Smooth muscle cell (in vitro differentiated cells): ENCODE data around the gene SMIM29. TPM values are rescaled to one million over a fixed set of nuclear protein-coding genes. Genes with fewer than 3 reads are reported as not detected.

Experiments
- DNase-seq: peaks from one replicate; lab custom pipeline; 2025; ENCODE audit not compliant: unreplicated experiment; lab: John Stamatoyannopoulos, UW
- H2AFZ ChIP-seq: fragments of 200-600 bp; sonication (generic); 2 replicates; pipeline ENCODE4 v1.6.0; 2016; ENCODE audit warnings: antibody characterized with exemption, low read depth, mild to moderate bottlenecking
- H3F3A ChIP-seq: fragments of 200-600 bp; sonication (generic); 2 replicates; pipeline ENCODE4 v1.6.0; 2017; ENCODE audit warnings: antibody characterized with exemption, low read depth
- H3K27ac ChIP-seq: fragments of 200-600 bp; sonication (generic); 2 replicates; pipeline ENCODE4 v1.5.1; 2016; ENCODE audit warnings: low read depth, mild to moderate bottlenecking
- H3K27me3 ChIP-seq: fragments of 200-600 bp; sonication (generic); 2 replicates; pipeline ENCODE4 v1.6.1; 2016; ENCODE audit warnings: low read depth, mild to moderate bottlenecking
- H3K36me3 ChIP-seq: fragments of 200-600 bp; sonication (generic); 2 replicates; pipeline ENCODE4 v1.5.1; 2016; ENCODE audit warnings: low read depth
- H3K4me1 ChIP-seq: fragments of 200-600 bp; sonication (generic); 2 replicates; pipeline ENCODE4 v1.5.1; 2016; ENCODE audit warnings: low read depth
- H3K4me2 ChIP-seq: fragments of 200-600 bp; sonication (generic); 2 replicates; pipeline ENCODE4 v1.6.0; 2016; ENCODE audit warnings: mild to moderate bottlenecking
- H3K4me3 ChIP-seq: fragments of 200-600 bp; sonication (generic); 2 replicates; pipeline ENCODE4 v1.5.1; 2016; ENCODE audit warnings: mild to moderate bottlenecking
- H3K79me2 ChIP-seq: fragments of 200-600 bp; sonication (generic); 2 replicates; pipeline ENCODE4 v1.6.0; 2016; ENCODE audit warnings: low read depth, mild to moderate bottlenecking
- H3K9ac ChIP-seq: fragments of 200-600 bp; sonication (generic); 2 replicates; pipeline ENCODE4 v1.6.0; 2016; ENCODE audit warnings: low read depth
- H3K9me3 ChIP-seq: fragments of 200-600 bp; sonication (generic); replicated peaks from 2 replicates; pipeline ENCODE4 v1.5.1; 2016; ENCODE audit warnings: low read depth
- H4K20me1 ChIP-seq: fragments of 200-600 bp; sonication (generic); 2 replicates; pipeline ENCODE4 v1.6.0; 2016; ENCODE audit warnings: low read depth
- CTCF ChIP-seq: fragments of 200-600 bp; sonication (generic); IDR thresholded peaks from 2 replicates; pipeline ENCODE4 v1.5.1; 2017; ENCODE audit warnings: borderline replicate concordance, mild to moderate bottlenecking, antibody characterized with exemption; ENCODE audit not compliant: insufficient read depth, poor library complexity, severe bottlenecking
- WGBS: methylation state at CpG from one replicate; pipeline ENCODE4 v1.1.7; 2016; ENCODE audit warnings: low lambda C conversion rate; 5-methylcytosine and 5-hydroxymethylcytosine counted together
- polyA plus RNA-seq: library from polyadenylated mRNA; unstranded; fragments of >200 nt; fragmentation: Nextera tagmentation; extraction: Ambion mirVana; gene quantifications from 2 replicates; pipeline ENCODE4 v1.2.1, GENCODE V29; 2016
- total RNA-seq: library from RNA; depleted of rRNA; stranded (reverse); fragments of >200 nt; gene quantifications from 2 replicates; pipeline ENCODE4 v1.2.3, GENCODE V29; 2014

SMIM29 gene
- total and polyA plus RNA-seq, 2 experiments from 2014 or later = 29.2 to 29.7 TPM

GRCh38 chr6:34275128-34275804 is 26.5 kb upstream of the SMIM29 start:
- no peak for TF ChIP-seq CTCF
- Histone ChIP-seq H2AFZ (no peak overlapping the region), H4K20me1 (no peaks in the 10 kb centered on the region), H3K4me1 (no peaks in the 10 kb centered on the region), H3K36me3 (no peaks in the 10 kb centered on the region), H3K9me3 (no peaks in the 10 kb centered on the region), H3K4me3 (no peak overlapping the region), H3K9ac (no peak overlapping the region), H3F3A (no peaks in the 10 kb centered on the region), H3K27me3 (no peaks in the 10 kb centered on the region), H3K27ac (no peak overlapping the region), H3K79me2 (no peaks in the 10 kb centered on the region), H3K4me2 (no peak overlapping the region)
- WGBS = 97% methylated on average over 3 of the region's 3 CpGs
- no peak for DNase-seq

- DNase-seq = no peak
- H3F3A ChIP-seq = no peaks in the 10 kb centered on the region
- no peaks in the 10 kb centered on the region for H3K4me1 ChIP-seq
- H3K4me3 ChIP-seq = no peak overlapping the region
- H3K27me3 ChIP-seq = no peaks in the 10 kb centered on the region
- H3K36me3 ChIP-seq = no peaks in the 10 kb centered on the region
- no peak overlapping the region for H3K27ac ChIP-seq
- no peaks in the 10 kb centered on the region for H4K20me1 ChIP-seq
- H3K9me3 ChIP-seq = no peaks in the 10 kb centered on the region
- no peak overlapping the region for H2AFZ ChIP-seq
- no peak for TF ChIP-seq CTCF
- no peak overlapping the region for H3K4me2 ChIP-seq
- 100% methylated on average over 1 of the region's 1 CpG for WGBS
- no peaks in the 10 kb centered on the region for H3K79me2 ChIP-seq
- H3K9ac ChIP-seq = no peak overlapping the region
These were observed 25.3 kb upstream of the SMIM29 start for GRCh38 chr6:34274129-34274528.

- Histone ChIP-seq H3K4me1 (no peaks in the 10 kb centered on the region), H3K27ac (no peak overlapping the region), H3K79me2 (no peaks in the 10 kb centered on the region), H3F3A (no peaks in the 10 kb centered on the region), H3K4me2 (no peak overlapping the region), H3K9ac (no peak overlapping the region), H3K36me3 (no peaks in the 10 kb centered on the region), H3K27me3 (no peaks in the 10 kb centered on the region), H2AFZ (no peak overlapping the region), H3K9me3 (no peaks in the 10 kb centered on the region), H3K4me3 (no peak overlapping the region), H4K20me1 (no peaks in the 10 kb centered on the region)
- 65% methylated on average over 3 of the region's 3 CpGs for WGBS
- no peak for DNase-seq
- TF ChIP-seq CTCF = no peak
These were observed 24.5 kb upstream of the SMIM29 start for GRCh38 chr6:34273242-34273805.
